KMS-11 (cell line): Measurements from ENCODE around the gene SNCB.

Experiments
- H2AFZ ChIP-seq: fragments of 200-600 bp; sonication (generic); 2 replicates; pipeline ENCODE4 v1.6.1; 2016; ENCODE audit warnings: antibody characterized with exemption, mixed run types, low read depth
- H3K27ac ChIP-seq: fragments of 200-600 bp; sonication (generic); 2 replicates; pipeline ENCODE4 v1.6.1; 2016; ENCODE audit warnings: mild to moderate bottlenecking, mixed run types
- H3K27me3 ChIP-seq: fragments of 200-600 bp; sonication (generic); 2 replicates; pipeline ENCODE4 v1.6.1; 2017; ENCODE audit warnings: mild to moderate bottlenecking, low read depth, mixed run types, moderate library complexity; ENCODE audit not compliant: insufficient read depth
- H3K36me3 ChIP-seq: fragments of 200-600 bp; sonication (generic); 2 replicates; pipeline ENCODE4 v1.6.1; 2017; ENCODE audit warnings: mild to moderate bottlenecking, mixed run types; ENCODE audit not compliant: insufficient read depth
- H3K4me1 ChIP-seq: fragments of 200-600 bp; sonication (generic); 2 replicates; pipeline ENCODE4 v1.6.1; 2016; ENCODE audit warnings: mild to moderate bottlenecking, low read depth, mixed run types; ENCODE audit not compliant: poor library complexity, severe bottlenecking
- H3K4me2 ChIP-seq: fragments of 200-600 bp; sonication (generic); 2 replicates; pipeline ENCODE4 v1.7.0; 2016; ENCODE audit warnings: mild to moderate bottlenecking, mixed run types
- H3K4me3 ChIP-seq: fragments of 200-600 bp; sonication (generic); IDR thresholded peaks from 2 replicates; pipeline ENCODE4 v1.6.1; 2017; ENCODE audit warnings: low read depth, low read length, mixed read lengths; ENCODE audit not compliant: insufficient read depth
- H3K79me2 ChIP-seq: fragments of 200-600 bp; sonication (generic); 2 replicates; pipeline ENCODE4 v1.6.1; 2016; ENCODE audit warnings: low read depth, mixed run types; ENCODE audit not compliant: insufficient read depth
- H3K9ac ChIP-seq: fragments of 200-600 bp; sonication (generic); 2 replicates; pipeline ENCODE4 v1.6.1; 2016; ENCODE audit warnings: mild to moderate bottlenecking, mixed run types
- H4K20me1 ChIP-seq: fragments of 200-600 bp; sonication (generic); 2 replicates; pipeline ENCODE4 v1.6.1; 2016; ENCODE audit warnings: mild to moderate bottlenecking, mixed run types; ENCODE audit not compliant: insufficient read depth
- TF ChIP-seq, protein P1 (sequence below): fragments of 200-600 bp; sonication (generic); conservative IDR thresholded peaks from 2 replicates; pipeline ENCODE4 v1.6.1; 2017; ENCODE audit warnings: low read depth, mild to moderate bottlenecking, antibody characterized with exemption, low read length, moderate library complexity, mixed read lengths

The SNCB gene

DNA sequence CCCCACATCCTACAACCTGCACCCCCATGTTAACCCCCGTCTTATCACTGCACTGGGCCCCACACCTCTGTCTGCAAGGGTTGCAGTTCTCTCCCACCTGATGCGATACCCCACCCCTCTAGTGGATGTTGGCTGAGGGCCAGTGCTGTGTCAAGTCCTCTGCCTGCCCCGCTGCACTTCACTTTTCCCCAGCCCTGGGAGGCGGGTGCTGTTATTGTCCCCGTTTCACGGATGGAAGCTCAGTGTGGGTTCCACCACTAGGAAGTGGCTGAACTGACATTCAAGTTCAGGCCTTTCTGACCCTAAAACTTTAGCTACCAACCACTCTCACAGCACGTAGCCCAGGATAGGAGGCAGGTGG, 3.5 kb downstream of the SNCB start:
- no peak overlapping the region for H3K27ac ChIP-seq
- no peak overlapping the region for H2AFZ ChIP-seq
- no peaks in the 10 kb centered on the region for H3K79me2 ChIP-seq
- H3K4me3 ChIP-seq: no peak overlapping the region
- no peaks in the 10 kb centered on the region for H3K27me3 ChIP-seq
- H3K4me1 ChIP-seq: no peaks in the 10 kb centered on the region
- no peaks in the 10 kb centered on the region for H3K36me3 ChIP-seq
- H3K4me2 ChIP-seq: no peak overlapping the region
- H4K20me1 ChIP-seq: no peaks in the 10 kb centered on the region
- H3K9ac ChIP-seq: no peak overlapping the region
- TF ChIP-seq, protein P1, sequence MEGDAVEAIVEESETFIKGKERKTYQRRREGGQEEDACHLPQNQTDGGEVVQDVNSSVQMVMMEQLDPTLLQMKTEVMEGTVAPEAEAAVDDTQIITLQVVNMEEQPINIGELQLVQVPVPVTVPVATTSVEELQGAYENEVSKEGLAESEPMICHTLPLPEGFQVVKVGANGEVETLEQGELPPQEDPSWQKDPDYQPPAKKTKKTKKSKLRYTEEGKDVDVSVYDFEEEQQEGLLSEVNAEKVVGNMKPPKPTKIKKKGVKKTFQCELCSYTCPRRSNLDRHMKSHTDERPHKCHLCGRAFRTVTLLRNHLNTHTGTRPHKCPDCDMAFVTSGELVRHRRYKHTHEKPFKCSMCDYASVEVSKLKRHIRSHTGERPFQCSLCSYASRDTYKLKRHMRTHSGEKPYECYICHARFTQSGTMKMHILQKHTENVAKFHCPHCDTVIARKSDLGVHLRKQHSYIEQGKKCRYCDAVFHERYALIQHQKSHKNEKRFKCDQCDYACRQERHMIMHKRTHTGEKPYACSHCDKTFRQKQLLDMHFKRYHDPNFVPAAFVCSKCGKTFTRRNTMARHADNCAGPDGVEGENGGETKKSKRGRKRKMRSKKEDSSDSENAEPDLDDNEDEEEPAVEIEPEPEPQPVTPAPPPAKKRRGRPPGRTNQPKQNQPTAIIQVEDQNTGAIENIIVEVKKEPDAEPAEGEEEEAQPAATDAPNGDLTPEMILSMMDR: no peak

DNA sequence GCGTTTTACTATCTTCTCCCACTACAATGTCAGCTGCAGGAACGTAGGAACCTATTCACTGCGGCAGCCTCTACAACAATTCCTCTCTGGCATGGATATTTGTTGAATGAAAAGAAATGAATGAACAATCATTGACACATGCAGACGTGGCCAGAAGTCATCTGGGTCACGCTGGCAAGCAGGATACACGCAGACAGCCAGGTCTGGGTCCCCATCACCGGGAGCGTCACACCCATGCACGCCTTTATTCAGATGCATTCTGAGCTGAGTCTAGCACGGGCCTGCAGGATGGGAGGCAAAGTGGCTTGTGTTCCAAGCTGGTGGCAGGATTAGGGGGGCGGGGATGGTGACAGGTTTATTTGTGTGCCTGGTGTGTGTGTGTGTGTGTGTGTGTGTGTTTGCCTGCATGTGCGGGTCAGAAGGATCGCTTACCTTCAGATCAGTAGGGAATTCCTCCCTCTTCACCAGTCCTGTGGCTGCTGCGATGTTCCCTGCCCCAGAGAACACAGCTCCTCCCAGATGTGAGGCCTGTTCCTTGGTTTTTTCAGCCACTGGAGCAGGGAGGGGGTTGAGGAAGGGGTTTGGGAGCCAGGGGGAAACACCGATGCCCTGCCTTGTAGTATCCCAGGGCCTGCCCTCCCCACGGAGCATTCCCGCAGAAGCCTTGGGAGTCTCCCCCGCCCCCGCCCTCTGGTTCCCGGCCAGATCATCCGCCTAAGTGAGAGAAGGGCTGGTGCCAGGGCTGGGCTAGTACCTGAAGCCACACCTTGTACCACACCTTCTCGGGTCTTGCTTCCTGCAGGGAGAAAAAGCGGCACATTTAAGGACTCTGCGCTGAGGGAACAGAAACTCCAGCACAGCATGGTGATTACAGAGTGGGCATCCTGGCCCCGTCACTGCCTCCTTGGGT, 4.1 kb downstream of the SNCB start:
- no peaks in the 10 kb centered on the region for H4K20me1 ChIP-seq
- no peak overlapping the region for H2AFZ ChIP-seq
- no peak overlapping the region for H3K4me3 ChIP-seq
- no peak overlapping the region for H3K9ac ChIP-seq
- H3K4me1 ChIP-seq: no peaks in the 10 kb centered on the region
- H3K79me2 ChIP-seq: no peaks in the 10 kb centered on the region
- no peaks in the 10 kb centered on the region for H3K27me3 ChIP-seq
- no peak overlapping the region for H3K27ac ChIP-seq
- no peak overlapping the region for H3K4me2 ChIP-seq
- no peaks in the 10 kb centered on the region for H3K36me3 ChIP-seq
- TF ChIP-seq, protein P1: no peak

DNA sequence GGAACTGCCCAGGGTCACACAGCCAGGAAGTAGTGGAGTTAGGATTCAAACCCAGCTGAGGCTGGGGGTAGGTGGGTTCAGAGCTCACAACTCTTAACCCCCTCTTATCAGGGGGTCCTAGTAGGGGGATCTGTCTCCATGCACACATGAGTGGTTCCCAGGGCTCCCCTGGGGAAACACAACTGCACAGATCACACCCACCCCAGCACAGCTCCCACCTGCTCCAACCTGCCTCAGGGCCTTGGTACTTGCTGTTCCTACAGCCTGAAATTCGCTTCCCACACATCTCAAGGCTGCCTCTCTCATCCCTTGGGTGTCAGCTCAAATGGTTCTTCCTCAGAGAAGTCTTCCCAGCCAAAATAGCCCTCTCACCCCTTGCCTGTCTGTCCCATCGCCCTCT, 4.8 kb downstream of the SNCB start:
- Histone ChIP-seq H3K27ac (no peak overlapping the region), H4K20me1 (no peaks in the 10 kb centered on the region), H3K4me2 (no peak overlapping the region), H3K36me3 (no peaks in the 10 kb centered on the region), H3K27me3 (no peaks in the 10 kb centered on the region), H3K4me1 (no peaks in the 10 kb centered on the region), H3K9ac (no peak overlapping the region), H2AFZ (no peak overlapping the region), H3K79me2 (no peaks in the 10 kb centered on the region), H3K4me3 (no peak overlapping the region)
- TF ChIP-seq, protein P1: no peak

DNA sequence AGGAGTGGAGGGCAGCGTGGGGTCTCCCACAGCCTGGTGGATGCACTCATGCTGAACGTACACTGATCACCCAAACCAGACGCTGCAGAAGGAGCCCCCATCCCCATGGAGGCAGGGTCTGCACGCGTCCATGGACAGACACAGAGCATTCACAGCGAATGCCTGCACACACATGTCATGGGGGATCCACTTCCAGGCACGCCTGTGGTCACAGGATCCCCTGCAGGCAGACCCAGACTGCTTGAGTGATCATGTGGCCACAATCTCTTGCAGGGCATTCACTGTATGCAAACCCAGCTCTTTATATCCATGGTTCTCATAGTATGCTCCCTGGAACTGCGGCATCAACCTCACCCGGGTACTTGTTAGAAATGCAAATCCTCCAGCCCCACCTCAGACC, 5.4 kb downstream of the SNCB start:
- H3K9ac ChIP-seq: no peak overlapping the region
- no peaks in the 10 kb centered on the region for H3K27me3 ChIP-seq
- TF ChIP-seq, protein P1: no peak
- no peaks in the 10 kb centered on the region for H3K36me3 ChIP-seq
- H2AFZ ChIP-seq: no peak overlapping the region
- H3K4me1 ChIP-seq: no peaks in the 10 kb centered on the region
- no peaks in the 10 kb centered on the region for H3K79me2 ChIP-seq
- H3K4me2 ChIP-seq: no peak overlapping the region
- no peak overlapping the region for H3K27ac ChIP-seq
- no peaks in the 10 kb centered on the region for H4K20me1 ChIP-seq
- no peak overlapping the region for H3K4me3 ChIP-seq
